Stimulated activated CD8-positive, alpha-beta memory T cell treated with anti-CD3 and anti-CD28 coated beads, Interleukin-7, amount 100 ng/mL, for 1 hour (primary cell): ENCODE data around the gene BIRC6.
A peak's percentile ranks its signal among the peaks of the same experiment; 100 is the strongest.
"Not testable (repeated sequence)": the region's sequence is repeated elsewhere in the genome, so short reads cannot be mapped to it uniquely, and the experiment has no call there.

Experiments
- DNase-seq, 2 donors: peaks; one replicate each; pipeline ENCODE4 v3.0.0-alpha.2; 2020; ENCODE audit warnings: low read depth in 2 of 2

BIRC6 gene

DNA sequence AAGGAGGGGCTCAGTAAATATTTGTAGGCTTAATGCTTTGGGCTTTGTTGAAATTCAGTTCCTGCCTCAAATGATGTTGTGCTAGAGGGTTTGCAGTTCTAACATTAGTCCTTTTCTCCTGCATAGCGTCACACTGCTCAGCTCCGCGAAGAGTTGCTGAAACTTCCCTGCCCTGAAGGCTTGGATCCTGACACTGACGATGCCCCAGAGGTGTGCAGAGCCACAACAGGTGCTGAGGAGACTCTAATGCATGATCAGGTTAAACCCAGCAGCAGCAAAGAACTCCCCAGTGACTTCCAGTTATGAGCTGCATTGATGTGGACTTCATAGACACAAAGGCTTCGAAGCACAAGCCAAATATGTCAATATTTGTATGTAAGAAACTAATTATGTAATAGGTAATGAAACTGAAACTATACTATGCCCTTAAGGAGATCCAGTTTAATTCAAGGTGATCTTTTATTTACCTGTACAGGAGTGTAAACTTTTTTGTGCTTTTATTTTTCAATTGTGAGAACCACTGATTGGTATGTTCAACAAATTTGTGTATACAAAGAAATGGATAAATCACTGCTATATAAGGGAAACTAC is 260.9 kb downstream of the BIRC6 start:
- no peak for DNase-seq

DNA sequence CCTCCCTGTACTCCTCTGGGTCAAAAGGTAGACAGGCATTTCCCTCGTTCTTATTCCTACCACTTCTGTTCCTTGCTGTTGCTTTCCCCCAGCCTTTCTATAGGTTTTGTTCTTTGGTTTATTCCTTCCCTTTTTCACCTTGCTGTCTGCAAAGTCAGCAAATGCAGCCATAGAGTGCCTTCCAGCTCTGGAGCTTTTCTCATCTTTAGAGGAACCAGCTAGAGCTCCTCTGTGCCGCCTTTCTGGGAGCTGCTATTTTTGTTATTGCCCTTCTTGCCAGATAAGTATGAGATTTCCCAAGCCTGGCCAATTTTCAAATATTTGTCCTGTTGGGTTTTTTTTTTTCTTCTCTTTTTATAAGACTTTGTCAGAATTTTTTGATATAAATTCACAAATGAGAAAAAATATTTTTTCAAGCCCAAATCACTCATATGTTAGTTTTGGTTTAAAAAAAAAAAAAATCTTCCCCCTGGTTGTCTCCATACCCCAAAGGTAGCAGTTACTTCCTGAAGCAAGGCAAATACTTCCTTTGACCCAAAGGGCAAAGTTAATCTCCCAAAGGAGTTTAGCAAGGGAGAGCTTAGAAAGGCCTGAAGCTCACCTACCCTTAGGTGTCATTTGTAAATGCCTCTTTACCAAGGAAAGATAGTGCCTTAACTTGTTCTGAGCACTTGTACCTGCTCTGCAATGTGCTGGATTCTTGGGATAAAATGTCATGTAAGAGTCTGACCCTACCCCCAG is 265.9 kb downstream of the BIRC6 start:
- no peak for DNase-seq

GRCh38 chr2:32623311-32623706 is 266.5 kb downstream of the BIRC6 start:
- no peak for DNase-seq

DNA sequence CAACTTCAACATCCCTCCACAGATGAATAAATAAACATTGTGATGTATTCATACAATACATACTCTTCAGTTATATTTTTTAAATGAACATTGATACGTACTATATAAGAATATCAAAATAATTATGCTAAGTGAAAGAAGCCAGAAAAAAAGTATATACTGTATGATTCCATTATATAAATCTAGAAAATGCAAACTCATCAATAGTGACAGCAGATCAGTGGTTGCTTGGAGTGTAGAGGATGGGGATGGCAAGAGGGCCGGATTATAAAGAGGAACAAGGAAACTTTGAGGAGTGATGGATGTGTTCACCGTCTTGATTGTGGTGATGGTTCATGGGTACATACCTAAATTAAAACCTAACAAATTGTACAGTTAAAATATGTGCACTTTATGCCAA is 268.0 kb downstream of the BIRC6 start:
- DNase-seq: no peak

DNA sequence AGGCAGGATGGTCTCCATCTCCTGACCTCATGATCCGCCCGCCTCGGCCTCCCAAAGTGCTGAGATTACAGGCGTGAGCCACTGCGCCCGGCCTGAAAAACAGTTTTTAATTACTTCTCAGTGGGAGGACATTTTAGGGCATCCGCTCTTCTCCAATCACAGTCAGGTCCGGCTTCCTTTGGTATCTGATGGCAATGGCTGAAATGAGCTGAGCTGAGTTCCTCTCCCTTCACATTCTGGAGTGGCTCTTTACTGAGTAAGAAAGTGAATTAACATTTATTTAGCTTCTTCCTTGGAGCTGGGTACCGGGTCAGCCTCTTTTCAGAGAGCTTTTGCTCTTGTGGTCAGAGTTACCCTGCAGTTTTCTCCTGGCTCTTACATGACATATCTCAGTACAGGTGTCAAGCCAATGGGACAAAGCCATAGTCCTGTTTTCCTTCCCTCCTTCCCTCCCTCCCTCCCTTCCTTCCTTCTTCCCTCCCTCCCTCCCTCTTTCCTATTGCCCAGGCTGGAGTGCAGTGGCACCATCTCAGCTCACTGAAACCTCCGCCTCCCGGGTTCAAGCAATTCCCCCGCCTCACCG is 269.9 kb downstream of the BIRC6 start:
- DNase-seq: no peak

DNA sequence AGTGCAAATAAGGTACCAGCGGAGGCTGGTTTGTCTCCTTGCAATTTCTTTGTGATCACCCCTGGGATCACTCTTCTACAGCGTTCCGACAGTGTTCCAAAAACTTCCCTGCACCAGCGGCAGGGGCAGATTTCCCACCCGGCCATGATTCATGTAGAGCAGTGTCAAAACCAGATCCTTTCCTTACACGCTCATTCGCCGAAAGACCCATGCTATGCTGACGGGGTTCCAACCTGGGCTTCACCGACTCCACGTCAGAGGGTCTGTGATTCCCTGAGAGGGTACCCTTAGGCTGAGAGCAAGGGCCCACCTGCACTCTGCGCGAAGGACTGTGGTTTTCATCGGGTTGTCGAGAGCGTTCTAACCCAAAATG is 270.6 kb downstream of the BIRC6 start:
- peak in 1 of 2 donors; percentile 4 for DNase-seq

DNA sequence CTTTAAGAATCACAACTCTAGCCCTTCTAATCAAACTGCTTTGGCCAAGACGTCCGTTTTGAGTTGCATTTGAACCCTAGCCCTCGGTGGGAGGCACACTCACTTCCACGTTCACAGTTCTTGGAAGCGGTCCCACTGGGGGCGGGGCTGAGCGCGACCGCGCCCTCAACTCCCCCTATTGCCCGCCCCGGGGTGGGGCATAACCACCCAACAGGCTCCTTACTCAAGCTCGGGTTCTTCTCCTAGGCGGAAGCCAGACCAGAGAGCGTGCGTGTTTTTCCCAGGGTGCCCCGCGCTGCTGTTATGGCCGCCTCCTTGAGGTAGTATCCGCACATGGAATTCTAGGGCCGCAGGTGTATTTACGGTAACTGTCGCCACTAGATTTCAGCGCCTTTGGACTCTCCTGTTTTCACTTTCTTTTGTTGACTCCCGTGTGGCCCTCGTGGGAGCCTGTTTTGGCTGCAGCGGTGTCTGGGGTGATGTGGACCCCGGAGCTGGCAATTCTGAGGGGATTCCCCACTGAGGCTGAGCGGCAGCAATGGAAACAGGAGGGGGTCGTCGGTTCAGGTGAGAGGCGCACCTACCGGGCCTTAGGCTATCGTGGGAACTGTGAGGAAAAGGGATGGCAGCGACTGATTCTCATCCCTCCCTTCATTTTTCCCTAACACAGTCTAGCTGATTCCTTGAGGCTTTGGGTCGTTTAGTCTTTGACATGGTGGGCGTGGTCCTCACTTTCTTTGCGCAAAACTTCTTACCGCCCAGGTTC is 271.2 kb downstream of the BIRC6 start, which contains the start of gene TTC27:
TTC27 (plus strand) TSS at position 237 of the 766 bp plus-strand sequence; CDS start at position 480, 243 bp downstream.
- peak; percentile 84 to 92 for DNase-seq

DNA sequence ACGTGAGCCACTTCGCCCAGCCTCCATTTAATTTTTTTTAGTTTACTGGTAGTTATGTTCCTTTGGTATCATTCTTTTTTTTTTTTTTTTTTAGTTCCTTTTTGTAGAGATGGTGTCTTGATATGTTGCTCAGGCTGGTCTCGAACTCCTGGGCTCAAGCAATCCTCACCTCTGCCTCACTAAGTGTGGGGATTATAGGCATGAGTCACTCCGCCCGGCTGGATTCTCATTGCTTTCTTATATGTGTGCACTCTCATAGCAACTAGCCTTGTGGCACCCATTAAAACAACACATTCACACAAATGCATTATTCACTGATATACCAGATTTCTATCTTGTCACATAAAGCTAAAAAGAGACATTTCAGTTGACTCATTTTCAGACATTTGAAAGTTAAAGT is 275.3 kb downstream of the BIRC6 start:
- DNase-seq: no peak

DNA sequence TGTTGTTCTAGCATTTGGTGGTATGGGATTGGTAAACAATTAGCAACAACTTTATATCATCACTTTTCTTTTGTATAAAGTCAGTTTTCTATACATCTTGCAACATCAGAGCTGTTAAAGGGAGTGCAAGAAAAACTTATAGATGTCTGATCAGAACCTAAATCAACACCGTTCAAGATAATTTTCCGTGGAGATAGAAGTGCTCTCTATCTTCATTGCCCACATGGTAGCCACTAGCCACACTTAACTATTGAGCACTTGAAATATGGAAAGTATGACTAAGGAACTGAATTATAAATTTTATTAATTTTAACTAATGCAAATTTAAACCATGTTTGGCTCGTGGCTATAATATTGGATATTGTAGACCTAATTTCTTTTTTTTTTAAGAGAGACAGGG is 276.2 kb downstream of the BIRC6 start:
- no peak for DNase-seq

GRCh38 chr2:32638548-32638947 is 281.7 kb downstream of the BIRC6 start:
- not testable (repeated sequence) for DNase-seq

GRCh38 chr2:32641180-32641579 is 284.4 kb downstream of the BIRC6 start:
- DNase-seq: no peak

GRCh38 chr2:32647180-32647651 is 290.4 kb downstream of the BIRC6 start:
- no peak for DNase-seq

- DNase-seq: no peak
Measured at GRCh38 chr2:32652555-32653209, 295.9 kb downstream of the BIRC6 start.

DNA sequence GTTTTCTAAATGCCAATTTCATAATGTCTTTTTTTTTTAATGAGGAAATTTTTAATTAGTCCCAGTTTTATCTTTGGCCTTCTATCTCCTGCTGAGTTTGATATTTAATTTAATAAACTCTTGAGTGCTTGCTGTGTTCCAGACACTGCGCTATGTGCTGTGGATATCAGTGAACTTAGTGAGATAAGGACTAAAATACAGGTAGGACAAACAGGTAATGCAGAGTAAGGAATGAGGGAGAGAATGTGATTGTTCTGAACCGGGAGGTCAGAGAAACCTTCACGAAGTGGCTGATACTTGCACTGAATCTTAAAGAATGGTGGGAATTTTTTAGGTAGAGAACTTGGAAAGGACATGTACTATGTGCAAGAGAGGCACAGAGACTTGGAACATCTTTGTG is 299.2 kb downstream of the BIRC6 start:
- DNase-seq: no peak

GRCh38 chr2:32663864-32664263 is 307.0 kb downstream of the BIRC6 start:
- no peak for DNase-seq

DNA sequence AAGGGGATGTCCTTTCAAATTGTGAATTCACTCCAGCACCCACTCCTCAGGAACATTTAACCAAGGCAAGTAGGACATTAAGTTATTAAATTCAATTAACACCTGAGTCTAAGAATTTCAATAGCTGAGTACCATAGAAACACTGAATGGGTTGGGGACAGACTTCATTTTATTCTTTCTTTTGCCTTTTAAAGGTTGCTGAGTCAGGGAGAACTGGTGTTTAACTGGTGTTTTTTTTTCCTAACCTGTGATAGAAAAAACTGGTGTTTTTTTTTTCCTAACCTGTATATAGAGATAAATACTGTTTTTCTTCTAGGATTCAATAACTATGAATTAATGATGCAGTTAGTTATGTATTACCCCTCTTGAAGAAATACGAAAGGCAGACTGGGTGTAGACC is 309.9 kb downstream of the BIRC6 start:
- no peak for DNase-seq

DNA sequence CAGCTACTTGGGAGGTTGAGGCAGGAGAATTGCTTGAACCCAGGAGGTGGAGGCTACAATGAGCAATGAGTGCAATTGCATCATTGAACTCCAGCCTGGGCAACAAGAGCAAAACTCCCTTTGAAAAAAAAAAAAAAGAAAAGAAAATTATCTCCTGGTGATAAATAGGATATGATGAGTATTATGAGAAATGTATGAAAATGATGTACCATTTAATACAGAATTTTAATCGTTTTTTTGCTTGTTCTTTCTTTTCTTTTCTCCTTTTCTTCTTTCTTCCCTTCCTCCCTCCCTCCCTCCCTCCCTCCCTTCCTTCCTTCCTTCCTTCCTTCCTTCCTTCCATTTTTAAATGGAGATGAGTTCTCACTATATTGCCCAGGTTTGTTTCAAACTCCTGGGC is 311.4 kb downstream of the BIRC6 start:
- DNase-seq: no peak
